Measurements from ENCODE around the gene TMUB1.

DNA sequence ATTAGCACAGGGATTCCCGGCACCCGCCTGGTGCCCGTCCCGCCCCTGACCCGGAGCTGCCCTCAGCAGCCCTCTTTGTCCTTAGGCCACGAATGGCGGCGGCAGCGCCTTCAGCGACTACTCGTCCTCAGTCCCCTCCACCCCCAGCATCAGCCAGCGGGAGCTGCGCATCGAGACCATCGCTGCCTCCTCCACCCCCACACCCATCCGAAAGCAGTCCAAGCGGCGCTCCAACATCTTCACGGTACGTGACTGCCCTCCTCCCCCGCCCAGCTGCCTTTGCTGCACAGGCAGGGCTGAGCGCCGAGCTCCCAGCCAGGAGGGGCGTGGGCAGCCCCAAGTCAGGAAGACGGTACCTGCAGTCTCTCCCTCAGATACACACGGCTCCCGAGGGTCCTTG, 36.6 kb upstream of the TMUB1 start:
- TF ChIP-seq, protein P1, sequence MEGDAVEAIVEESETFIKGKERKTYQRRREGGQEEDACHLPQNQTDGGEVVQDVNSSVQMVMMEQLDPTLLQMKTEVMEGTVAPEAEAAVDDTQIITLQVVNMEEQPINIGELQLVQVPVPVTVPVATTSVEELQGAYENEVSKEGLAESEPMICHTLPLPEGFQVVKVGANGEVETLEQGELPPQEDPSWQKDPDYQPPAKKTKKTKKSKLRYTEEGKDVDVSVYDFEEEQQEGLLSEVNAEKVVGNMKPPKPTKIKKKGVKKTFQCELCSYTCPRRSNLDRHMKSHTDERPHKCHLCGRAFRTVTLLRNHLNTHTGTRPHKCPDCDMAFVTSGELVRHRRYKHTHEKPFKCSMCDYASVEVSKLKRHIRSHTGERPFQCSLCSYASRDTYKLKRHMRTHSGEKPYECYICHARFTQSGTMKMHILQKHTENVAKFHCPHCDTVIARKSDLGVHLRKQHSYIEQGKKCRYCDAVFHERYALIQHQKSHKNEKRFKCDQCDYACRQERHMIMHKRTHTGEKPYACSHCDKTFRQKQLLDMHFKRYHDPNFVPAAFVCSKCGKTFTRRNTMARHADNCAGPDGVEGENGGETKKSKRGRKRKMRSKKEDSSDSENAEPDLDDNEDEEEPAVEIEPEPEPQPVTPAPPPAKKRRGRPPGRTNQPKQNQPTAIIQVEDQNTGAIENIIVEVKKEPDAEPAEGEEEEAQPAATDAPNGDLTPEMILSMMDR (IDR thresholded peaks at IDR 0.05) = no peak
- TF ChIP-seq POLR2A (IDR thresholded peaks at IDR 0.05) = no peak
